NCI-H2107 treated with DMSO at 0.1 percent for 48 hours (cell line): Measurements from ENCODE around the gene RGS5.

Source experiments
- DNase-seq: peaks from one replicate; lab custom pipeline; 2025; ENCODE audit not compliant: unreplicated experiment; lab: John Stamatoyannopoulos, UW

RGS5 gene

DNA sequence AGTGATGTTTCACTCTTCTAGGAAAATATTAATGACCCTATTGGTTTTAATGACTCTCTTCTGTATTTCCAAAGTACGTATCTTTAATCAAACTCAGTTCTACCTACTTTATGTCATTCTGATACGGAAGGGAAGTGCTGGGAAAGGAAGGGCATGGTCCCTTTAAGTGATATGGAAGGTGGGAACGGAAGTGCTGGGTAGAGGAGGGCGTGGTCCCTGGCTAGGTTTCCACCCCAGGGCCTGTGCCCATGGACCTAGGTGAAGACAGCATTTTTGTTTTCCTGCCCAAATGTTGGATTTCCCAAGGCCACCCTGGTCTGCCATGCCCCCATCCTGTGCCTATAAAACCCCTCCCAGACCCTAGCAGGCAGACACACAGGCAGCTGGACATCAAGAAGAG, 109.5 kb downstream of the RGS5 start:
- no peak for DNase-seq
